Right atrium auricular region (tissue), 2 donors: ENCODE results near the gene DBNDD1. TPM values are rescaled to one million over a fixed set of nuclear protein-coding genes. Genes with fewer than 3 reads are reported as not detected.

Experiments used
- DNase-seq: peaks from one replicate; pipeline ENCODE4 v3.0.0-alpha.2; 2019; ENCODE audit warnings: low spot score
- H3K27ac ChIP-seq, 2 donors: fragments of 200-600 bp; sonication (generic); 1 replicate in 1 of 2; 2 replicates in 1 of 2; pipeline ENCODE4 v1.5.1; 2016 to 2019
- H3K27me3 ChIP-seq, 2 donors: fragments of 200-600 bp; sonication (generic); one replicate each; pipeline versions ENCODE4 v1.5.1 to v1.6.0; 2017 to 2019
- H3K36me3 ChIP-seq: fragments of 200-600 bp; sonication (generic); one replicate; pipeline ENCODE4 v1.5.1; 2016
- H3K4me1 ChIP-seq, 2 donors: fragments of 200-600 bp; sonication (generic); one replicate each; pipeline versions ENCODE4 v1.5.1 to v1.6.0; 2017 to 2019
- H3K4me3 ChIP-seq, 2 donors: fragments of 200-600 bp; sonication (generic); 1 replicate in 1 of 2; 2 replicates in 1 of 2; pipeline ENCODE4 v1.5.1; 2017 to 2019; ENCODE audit warnings: mild to moderate bottlenecking in 1 of 2, moderate library complexity in 1 of 2
- H3K9me3 ChIP-seq, 2 donors: fragments of 200-600 bp; sonication (generic); one replicate each; pipeline ENCODE4 v1.5.1; 2019
- CTCF ChIP-seq, 2 donors: fragments of 200-600 bp; sonication (generic); IDR thresholded peaks; one replicate each; pipeline ENCODE4 v1.5.1; 2019; ENCODE audit warnings: antibody characterized with exemption in 2 of 2
- total RNA-seq, 2 donors: library from RNA; depleted of rRNA; stranded (reverse); fragments of >200 nt; gene quantifications; one replicate each; pipeline ENCODE4 v1.1.0, GENCODE V29; 2016

Gene DBNDD1
- total RNA-seq, 2 donors from 2014 or later, result 2.9 to 6.2 TPM

- TF ChIP-seq CTCF (IDR thresholded peaks at IDR 0.05), result no peak
- peaks cover 0 to 29% of the 10 kb centered on the region in 2 donors for H3K4me1 ChIP-seq
- no peak overlapping the region for H3K4me3 ChIP-seq
These were observed 44.4 kb downstream of the DBNDD1 start for GRCh38 chr16:89974870-89975269.

GRCh38 chr16:89973654-89974335 lies 45.5 kb downstream of the DBNDD1 start:
- no peaks in the 10 kb centered on the region for H3K9me3 ChIP-seq
- no peaks in the 10 kb centered on the region for H3K27me3 ChIP-seq
- no peak for DNase-seq
- H3K36me3 ChIP-seq, result peaks cover 7% of the 10 kb centered on the region
- H3K4me1 ChIP-seq, result peaks cover 0 to 29% of the 10 kb centered on the region in 2 donors
- H3K4me3 ChIP-seq, result peak overlapping the region in 1 of 2 donors; percentile 95
- H3K27ac ChIP-seq, result no peak overlapping the region
- TF ChIP-seq CTCF (IDR thresholded peaks at IDR 0.05), result no peak

More at GRCh38 chr16:89974870-89975269, 44.4 kb downstream of the DBNDD1 start:
- Histone ChIP-seq H3K9me3 (no peaks in the 10 kb centered on the region), H3K27me3 (no peaks in the 10 kb centered on the region), H3K27ac (no peak overlapping the region), H3K36me3 (peaks cover 14% of the 10 kb centered on the region)
- DNase-seq, result no peak

GRCh38 chr16:89973235-89973634 lies 46.0 kb downstream of the DBNDD1 start:
- Histone ChIP-seq H3K27me3 (no peaks in the 10 kb centered on the region), H3K4me3 (peak overlapping the region; percentile 68 to 95), H3K36me3 (peaks cover 5% of the 10 kb centered on the region), H3K9me3 (no peaks in the 10 kb centered on the region), H3K27ac (peak overlapping the region; percentile 93 to 94), H3K4me1 (peaks cover 0 to 29% of the 10 kb centered on the region in 2 donors)
- no peak for TF ChIP-seq CTCF (IDR thresholded peaks at IDR 0.05)
- DNase-seq, result no peak

- no peaks in the 10 kb centered on the region for H3K9me3 ChIP-seq
- peak in 1 of 2 donors; percentile 50 for TF ChIP-seq CTCF (IDR thresholded peaks at IDR 0.05)
These were observed 46.7 kb downstream of the DBNDD1 start for GRCh38 chr16:89972244-89973234.

GRCh38 chr16:89971495-89972243 lies 47.6 kb downstream of the DBNDD1 start:
- no peaks in the 10 kb centered on the region for H3K9me3 ChIP-seq
- peak overlapping the region; percentile 93 to 94 for H3K27ac ChIP-seq
- H3K4me1 ChIP-seq, result peaks cover 0 to 29% of the 10 kb centered on the region in 2 donors
- no peak for DNase-seq
- peak overlapping the region; percentile 68 to 95 for H3K4me3 ChIP-seq
- no peaks in the 10 kb centered on the region for H3K36me3 ChIP-seq
- H3K27me3 ChIP-seq, result no peaks in the 10 kb centered on the region
- TF ChIP-seq CTCF (IDR thresholded peaks at IDR 0.05), result no peak

More at GRCh38 chr16:89972244-89973234, 46.7 kb downstream of the DBNDD1 start:
- Histone ChIP-seq H3K4me1 (peaks cover 0 to 29% of the 10 kb centered on the region in 2 donors), H3K27me3 (no peaks in the 10 kb centered on the region), H3K27ac (peak overlapping the region; percentile 93 to 94), H3K36me3 (no peaks in the 10 kb centered on the region), H3K4me3 (peak overlapping the region; percentile 68 to 95)
- DNase-seq, result peak; percentile 89
